Measurements from ENCODE around the gene PDGFRB. TPM values are rescaled to one million over a fixed set of nuclear protein-coding genes. Genes with fewer than 3 reads are reported as not detected.

Gene PDGFRB
- total and polyA plus RNA-seq, 2 experiments from 2014 or later, result 4.2 to 5.3 TPM

DNA sequence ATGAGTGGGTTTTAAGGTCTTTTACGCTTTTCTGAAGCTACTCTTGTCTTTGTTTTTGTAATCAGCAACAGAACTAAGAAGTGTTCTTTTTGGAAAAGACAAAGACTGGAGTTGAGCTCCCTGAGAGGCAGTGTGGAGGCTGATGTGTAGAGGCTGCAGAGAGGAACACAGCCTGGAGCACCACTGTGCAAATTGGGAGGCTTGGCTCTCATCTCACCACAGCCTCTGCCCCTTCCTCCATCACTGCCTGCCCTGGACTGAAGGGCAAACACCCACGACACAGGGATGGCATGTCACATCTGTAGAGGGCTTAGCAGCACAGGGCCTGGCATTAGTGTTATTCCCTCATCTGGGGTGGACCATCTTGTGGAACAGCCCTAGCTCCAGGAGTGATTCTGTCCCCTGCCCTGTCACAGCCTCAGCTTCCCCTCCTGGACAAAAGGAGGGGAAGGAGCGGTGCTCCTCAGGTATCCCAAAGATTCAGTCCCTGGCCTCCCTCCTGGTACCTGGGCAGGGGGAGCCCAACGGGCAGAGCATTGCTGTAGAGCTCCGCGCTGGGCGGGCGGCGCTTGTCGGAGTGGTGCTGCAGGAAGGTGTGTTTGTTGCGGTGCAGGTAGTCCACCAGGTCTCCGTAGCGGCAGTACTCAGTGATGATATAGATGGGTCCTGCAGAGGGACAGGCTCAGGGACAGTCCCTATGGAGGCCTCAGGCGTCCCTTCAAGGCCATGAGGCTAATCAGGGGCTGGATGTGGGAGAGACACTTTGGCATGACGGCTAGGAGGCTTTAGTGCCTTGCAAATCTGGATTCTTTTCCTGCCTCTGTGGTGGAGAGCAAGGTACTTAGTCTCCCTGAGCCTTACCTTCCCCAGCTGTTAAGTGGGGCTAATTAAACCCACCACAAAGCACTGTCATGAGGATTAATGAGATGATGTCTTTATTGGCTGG is 32.8 kb downstream of the PDGFRB start:
- Histone ChIP-seq H3K27me3 (no peaks in the 10 kb centered on the region), H3K27ac (no peak overlapping the region), H3K4me1 (ENCODE audit: low read depth) (no peaks in the 10 kb centered on the region), H3K36me3 (no peaks in the 10 kb centered on the region), H3K9me3 (ENCODE audit: low read depth) (no peaks in the 10 kb centered on the region), H3K4me3 (no peak overlapping the region)
- TF ChIP-seq, protein P1, sequence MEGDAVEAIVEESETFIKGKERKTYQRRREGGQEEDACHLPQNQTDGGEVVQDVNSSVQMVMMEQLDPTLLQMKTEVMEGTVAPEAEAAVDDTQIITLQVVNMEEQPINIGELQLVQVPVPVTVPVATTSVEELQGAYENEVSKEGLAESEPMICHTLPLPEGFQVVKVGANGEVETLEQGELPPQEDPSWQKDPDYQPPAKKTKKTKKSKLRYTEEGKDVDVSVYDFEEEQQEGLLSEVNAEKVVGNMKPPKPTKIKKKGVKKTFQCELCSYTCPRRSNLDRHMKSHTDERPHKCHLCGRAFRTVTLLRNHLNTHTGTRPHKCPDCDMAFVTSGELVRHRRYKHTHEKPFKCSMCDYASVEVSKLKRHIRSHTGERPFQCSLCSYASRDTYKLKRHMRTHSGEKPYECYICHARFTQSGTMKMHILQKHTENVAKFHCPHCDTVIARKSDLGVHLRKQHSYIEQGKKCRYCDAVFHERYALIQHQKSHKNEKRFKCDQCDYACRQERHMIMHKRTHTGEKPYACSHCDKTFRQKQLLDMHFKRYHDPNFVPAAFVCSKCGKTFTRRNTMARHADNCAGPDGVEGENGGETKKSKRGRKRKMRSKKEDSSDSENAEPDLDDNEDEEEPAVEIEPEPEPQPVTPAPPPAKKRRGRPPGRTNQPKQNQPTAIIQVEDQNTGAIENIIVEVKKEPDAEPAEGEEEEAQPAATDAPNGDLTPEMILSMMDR (IDR thresholded peaks at IDR 0.05; ENCODE audit: low read depth, low read length), result no peak
- DNase-seq (ENCODE audit: low read depth in 1 of 2, low spot score in 1 of 2), result no peak

DNA sequence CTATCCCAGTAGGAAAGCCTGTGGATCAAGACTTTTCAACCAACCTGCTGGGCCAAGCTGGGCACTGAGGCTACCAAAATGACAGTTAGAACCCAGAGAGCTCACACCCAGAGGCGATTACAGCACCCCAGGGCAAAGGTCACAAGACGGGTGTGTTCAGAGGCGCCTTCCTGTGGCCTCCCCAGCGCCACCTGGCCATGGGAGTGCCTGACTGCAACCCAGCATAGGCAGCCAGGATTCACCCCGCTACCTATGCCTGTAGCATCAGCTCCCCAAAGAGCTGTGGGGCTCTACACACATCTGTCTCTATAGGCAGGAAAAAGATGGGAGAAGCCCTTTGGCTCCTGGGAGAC is 33.5 kb downstream of the PDGFRB start:
- no peaks in the 10 kb centered on the region for H3K4me1 ChIP-seq (ENCODE audit: low read depth)
- TF ChIP-seq, protein P1 (IDR thresholded peaks at IDR 0.05; ENCODE audit: low read depth, low read length), result peak; percentile 18
- DNase-seq (ENCODE audit: low read depth in 1 of 2, low spot score in 1 of 2), result no peak
- no peaks in the 10 kb centered on the region for H3K9me3 ChIP-seq (ENCODE audit: low read depth)
- no peak overlapping the region for H3K4me3 ChIP-seq
- no peaks in the 10 kb centered on the region for H3K36me3 ChIP-seq
- no peaks in the 10 kb centered on the region for H3K27me3 ChIP-seq
- no peak overlapping the region for H3K27ac ChIP-seq

- DNase-seq (ENCODE audit: low read depth in 1 of 2, low spot score in 1 of 2), result no peak
- TF ChIP-seq, protein P1 (IDR thresholded peaks at IDR 0.05; ENCODE audit: low read depth, low read length), result no peak
- no peaks in the 10 kb centered on the region for H3K4me1 ChIP-seq (ENCODE audit: low read depth)
- no peaks in the 10 kb centered on the region for H3K36me3 ChIP-seq
- H3K27ac ChIP-seq, result no peak overlapping the region
- no peaks in the 10 kb centered on the region for H3K27me3 ChIP-seq
- no peak overlapping the region for H3K4me3 ChIP-seq
- H3K9me3 ChIP-seq (ENCODE audit: low read depth), result no peaks in the 10 kb centered on the region
Measured at GRCh38 chr5:150121448-150122157, 34.0 kb downstream of the PDGFRB start.

GRCh38 chr5:150120617-150121447 is 34.8 kb downstream of the PDGFRB start:
- TF ChIP-seq, protein P1 (IDR thresholded peaks at IDR 0.05; ENCODE audit: low read depth, low read length), result no peak
- H3K9me3 ChIP-seq (ENCODE audit: low read depth), result no peaks in the 10 kb centered on the region
- H3K36me3 ChIP-seq, result no peaks in the 10 kb centered on the region
- H3K4me1 ChIP-seq (ENCODE audit: low read depth), result peaks cover under 1% of the 10 kb centered on the region
- DNase-seq (ENCODE audit: low read depth in 1 of 2, low spot score in 1 of 2), result no peak
- H3K27me3 ChIP-seq, result no peaks in the 10 kb centered on the region
- H3K27ac ChIP-seq, result no peak overlapping the region
- no peak overlapping the region for H3K4me3 ChIP-seq

DNA sequence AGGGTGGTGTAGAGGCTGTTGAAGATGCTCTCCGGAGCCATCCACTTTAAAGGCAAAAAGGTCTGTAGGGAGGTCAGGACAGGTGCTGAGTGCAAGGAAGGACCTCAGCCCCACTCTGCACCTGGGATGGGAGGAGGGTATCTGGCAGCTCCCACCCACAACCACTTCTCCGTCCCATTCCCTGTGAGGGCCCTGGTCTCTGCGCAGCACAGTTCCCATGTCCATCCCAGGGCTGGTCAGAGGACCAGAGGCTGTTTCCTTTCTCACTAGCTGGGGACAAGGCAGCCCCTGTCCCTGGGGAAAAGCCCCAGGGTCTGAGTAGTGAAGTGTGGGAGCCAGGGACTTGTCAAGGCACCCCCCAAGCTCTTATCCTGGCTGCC is 35.6 kb downstream of the PDGFRB start:
- TF ChIP-seq, protein P1 (IDR thresholded peaks at IDR 0.05; ENCODE audit: low read depth, low read length), result no peak
- no peaks in the 10 kb centered on the region for H3K27me3 ChIP-seq
- DNase-seq (ENCODE audit: low read depth in 1 of 2, low spot score in 1 of 2), result no peak
- H3K27ac ChIP-seq, result no peak overlapping the region
- peaks cover 9% of the 10 kb centered on the region for H3K4me1 ChIP-seq (ENCODE audit: low read depth)
- no peak overlapping the region for H3K4me3 ChIP-seq
- H3K36me3 ChIP-seq, result no peaks in the 10 kb centered on the region
- no peaks in the 10 kb centered on the region for H3K9me3 ChIP-seq (ENCODE audit: low read depth)

Measured in cardiac muscle cell (in vitro differentiated cells and primary cell).